Panc1 (cell line): Measurements from ENCODE around the gene ITPA. TPM values are rescaled to one million over a fixed set of nuclear protein-coding genes. Genes with fewer than 3 reads are reported as not detected.

Experiments
- ATAC-seq: fragments of 200-7000 bp; cut with Tn5 transposase; 2 replicates; pipeline ENCODE4 v1.9.1; 2020; ENCODE audit warnings: mild to moderate bottlenecking, moderate library complexity
- BruUV-seq: library from RNA; stranded (reverse); fragments of 400-500 nt; replicated peaks from 2 replicates; lab custom pipeline; 2021; lab: Mats Ljungman, UMichigan
- CTCF ChIA-PET: fragments of 300-600 bp; sonication (Branson Sonifier 250); formaldehyde crosslinking; loops from one replicate; lab custom pipeline; 2022; ENCODE audit warnings: antibody characterized with exemption; lab: Charles Lee
- POLR2A ChIA-PET: fragments of 300-600 bp; sonication (Branson Sonifier 250); formaldehyde crosslinking; loops from one replicate; lab custom pipeline; 2022; ENCODE audit warnings: antibody characterized with exemption; lab: Charles Lee
- DNase-seq: peaks from one replicate; pipeline ENCODE4 v3.0.0-alpha.2; 2010; ENCODE audit warnings: low read depth, low spot score
- H3K27ac ChIP-seq: 2 replicates; pipeline ENCODE4 v1.5.1; 2011; ENCODE audit warnings: mild to moderate bottlenecking, low read length, inconsistent platforms
- H3K27me3 ChIP-seq: fragments of 200-500 bp; sonication (Bioruptor generic); 2 replicates; pipeline ENCODE4 v1.6.0; 2014; ENCODE audit warnings: low read length, inconsistent platforms; ENCODE audit not compliant: control insufficient read depth, insufficient read depth
- H3K36me3 ChIP-seq: fragments of 200-500 bp; sonication (Bioruptor generic); 2 replicates; pipeline ENCODE4 v1.5.1; 2014; ENCODE audit warnings: inconsistent platforms, mild to moderate bottlenecking, low read length, moderate library complexity; ENCODE audit not compliant: control insufficient read depth, insufficient read depth
- H3K4me1 ChIP-seq: 2 replicates; pipeline ENCODE4 v1.5.1; 2011; ENCODE audit warnings: inconsistent platforms, mild to moderate bottlenecking, low read length, moderate library complexity; ENCODE audit not compliant: control insufficient read depth, insufficient read depth
- H3K4me3 ChIP-seq, 2 experiments: 2 replicates each; pipeline ENCODE4 v1.5.1; 2011 to 2012; ENCODE audit warnings: low read depth in 2 of 2, low read length in 2 of 2, mild to moderate bottlenecking in 2 of 2, inconsistent platforms in 1 of 2, moderate library complexity in 1 of 2
- H3K9me3 ChIP-seq: fragments of 200-500 bp; sonication (Bioruptor generic); 2 replicates; pipeline ENCODE4 v1.5.1; 2014; ENCODE audit warnings: low read depth, mild to moderate bottlenecking, inconsistent platforms, low read length, moderate library complexity; ENCODE audit not compliant: control insufficient read depth, insufficient read depth
- CTCF ChIP-seq: fragments of 450-650 bp; IDR thresholded peaks from 2 replicates; pipeline ENCODE4 v1.5.1; 2017; ENCODE audit warnings: mild to moderate bottlenecking
- POLR2AphosphoS5 ChIP-seq: IDR thresholded peaks from 2 replicates; pipeline ENCODE4 v1.6.1; 2012; ENCODE audit warnings: mild to moderate bottlenecking, low read depth, low read length, moderate library complexity
- REST ChIP-seq, 2 experiments: IDR thresholded peaks; 2 replicates each; pipeline ENCODE4 v1.6.1; 2011 to 2012; ENCODE audit warnings: low read depth in 2 of 2, control low read depth in 1 of 2, low read length in 1 of 2, mild to moderate bottlenecking in 1 of 2, moderate library complexity in 1 of 2; ENCODE audit not compliant: insufficient read depth in 1 of 2
- SIN3A ChIP-seq: IDR thresholded peaks from 2 replicates; pipeline ENCODE4 v1.6.1; 2012; ENCODE audit warnings: low read depth, mild to moderate bottlenecking, low read length, moderate library complexity, borderline replicate concordance; ENCODE audit not compliant: insufficient read depth
- TCF7L2 ChIP-seq: IDR thresholded peaks from 2 replicates; pipeline ENCODE4 v1.6.1; 2011; ENCODE audit warnings: mild to moderate bottlenecking, low read depth, low read length, inconsistent platforms
- in situ Hi-C: cut with HindIII; loops from 2 replicates; pipeline ENCODE4 v1.10.0; 2016; ENCODE audit warnings: low sequenced_read_pairs, low pct_unique_long_range_greater_than_20kb
- intact Hi-C: fragments of 100-400 bp; cut with micrococcal nuclease; formaldehyde crosslinking; loops from one replicate; pipeline ENCODE4 v1.10.0; 2022; ENCODE audit not compliant: unreplicated experiment
- total RNA-seq: library from RNA; stranded (reverse); gene quantifications from one replicate; pipeline ENCODE4 v1.2.1, GENCODE V29; 2021; ENCODE audit not compliant: unreplicated experiment

Gene ITPA
- total RNA-seq, 1 experiment from 2014 or later: 107 TPM

GRCh38 chr20:3161316-3162079 lies 47.8 kb upstream of the ITPA start:
- peaks cover 14% of the 10 kb centered on the region for H3K4me1 ChIP-seq
- in situ Hi-C loops: no loop called here
- ATAC-seq (no peak), DNase-seq (no peak)
- no peaks in the 10 kb centered on the region for H3K27me3 ChIP-seq
- BruUV-seq: no TSS peak
- POLR2A ChIA-PET: interaction anchor here (0.7 kb wide), 1 partner anchor 15 kb away, joined by 5 read pairs; no protein-coding TSS in a partner anchor
- no peaks in the 10 kb centered on the region for H3K9me3 ChIP-seq
- TF ChIP-seq POLR2AphosphoS5 (no peak), REST (IDR thresholded peaks at IDR 0.05; ENCODE audit: insufficient read depth in 1 of 2, low read depth in 2 of 2, low read length in 1 of 2) (no peak), SIN3A (no peak), CTCF (no peak), TCF7L2 (no peak)
- H3K36me3 ChIP-seq: peaks cover 7% of the 10 kb centered on the region; the same call in 1 of the 2 replicates
- H3K4me3 ChIP-seq: no peak overlapping the region
- intact Hi-C loops: no loop called here
- CTCF ChIA-PET: interaction anchor here (0.6 kb wide), 1 partner anchor 115 kb away, joined by 3 read pairs; the partner anchor contains the start of gene MRPS26
- H3K27ac ChIP-seq: no peak overlapping the region

- Histone ChIP-seq H3K36me3 (peaks cover 7% of the 10 kb centered on the region; the same call in 1 of the 2 replicates), H3K27me3 (no peaks in the 10 kb centered on the region), H3K4me3 (no peak overlapping the region), H3K27ac (no peak overlapping the region), H3K4me1 (peaks cover 13% of the 10 kb centered on the region), H3K9me3 (no peaks in the 10 kb centered on the region)
- ATAC-seq (no peak), DNase-seq (no peak)
- POLR2A ChIA-PET: no interaction called here
- CTCF ChIA-PET: no interaction called here
- in situ Hi-C loops (no loop called here), intact Hi-C loops (no loop called here)
- no peak for TF ChIP-seq POLR2AphosphoS5
- no peak for TF ChIP-seq CTCF
- no TSS peak for BruUV-seq
These were observed 47.2 kb upstream of the ITPA start for GRCh38 chr20:3162080-3162611.
